ENCODE measurements around the gene RPL36. TPM values are rescaled to one million over a fixed set of nuclear protein-coding genes. Genes with fewer than 3 reads are reported as not detected.

The RPL36 gene
- polyA plus RNA-seq, 1 donor (not counting 4 experiments of a cell fraction or from before 2014, with no cell fraction given): 636 TPM

- Histone ChIP-seq H3K4me2 (ENCODE audit: control insufficient read depth, extremely low read depth, insufficient read depth, low read depth, low read length) (no peak overlapping the region), H3K79me2 (ENCODE audit: control insufficient read depth, insufficient read depth, low read length) (peaks cover 46% of the 10 kb centered on the region), H3K9me3 (ENCODE audit: control insufficient read depth, low read depth, low read length) (no peaks in the 10 kb centered on the region), H3K9me1 (ENCODE audit: control insufficient read depth, extremely low read depth, insufficient read depth, low read length) (no peaks in the 10 kb centered on the region), H3K9ac (ENCODE audit: control insufficient read depth, extremely low read depth, insufficient read depth, low read length) (no peak overlapping the region), H2AFZ (ENCODE audit: control insufficient read depth, low read length) (no peak overlapping the region), H3K4me3 (ENCODE audit: control insufficient read depth in 2 of 3, extremely low read depth in 1 of 3, insufficient read depth in 2 of 3, low read depth in 1 of 3, low read length in 3 of 3) (no peak overlapping the region), H3K4me1 (ENCODE audit: control insufficient read depth, extremely low read depth, insufficient read depth, low read length) (peaks cover 7% of the 10 kb centered on the region), H4K20me1 (ENCODE audit: control insufficient read depth, extremely low read depth, insufficient read depth, low read length) (peaks cover 47% of the 10 kb centered on the region), H3K27ac (ENCODE audit: control insufficient read depth, insufficient read depth, low read length) (no peak overlapping the region), H3K36me3 (ENCODE audit: control insufficient read depth in 2 of 2, extremely low read depth in 1 of 2, insufficient read depth in 2 of 2, low read length in 2 of 2) (peaks cover 16 to 64% of the 10 kb centered on the region in 2 experiments), H3K27me3 (ENCODE audit: control insufficient read depth, extremely low read depth, insufficient read depth, low read length) (no peaks in the 10 kb centered on the region)
- no peak for FAIRE-seq
- dilution Hi-C loops (cut with MboI; ENCODE audit: extremely low pct_ligation_motif_present, low sequenced_read_pairs): no loop called here
- DNase-seq (ENCODE audit: low read depth, low spot score): no peak
- TF ChIP-seq CTCF (optimal IDR thresholded peaks at IDR 0.05 in 1 of 3, IDR thresholded peaks at IDR 0.05 in 1 of 3, conservative IDR thresholded peaks at IDR 0.05 in 1 of 3; ENCODE audit: extremely low read depth in 1 of 3, insufficient read depth in 2 of 3, low read length in 3 of 3): no peak
- TF ChIP-seq EZH2 (IDR thresholded peaks at IDR 0.05; ENCODE audit: low read length): no peak
These were observed 5.6 kb downstream of the RPL36 start for GRCh38 chr19:5695649-5696195.

GRCh38 chr19:5696196-5697021 lies 6.3 kb downstream of the RPL36 start:
- no peak for FAIRE-seq
- peaks cover 16 to 60% of the 10 kb centered on the region in 2 experiments for H3K36me3 ChIP-seq (ENCODE audit: control insufficient read depth in 2 of 2, extremely low read depth in 1 of 2, insufficient read depth in 2 of 2, low read length in 2 of 2)

More at GRCh38 chr19:5696196-5697021, 6.3 kb downstream of the RPL36 start:
- Histone ChIP-seq H3K4me2 (ENCODE audit: control insufficient read depth, extremely low read depth, insufficient read depth, low read depth, low read length) (no peak overlapping the region), H3K27ac (ENCODE audit: control insufficient read depth, insufficient read depth, low read length) (no peak overlapping the region), H4K20me1 (ENCODE audit: control insufficient read depth, extremely low read depth, insufficient read depth, low read length) (peaks cover 41% of the 10 kb centered on the region), H3K9ac (ENCODE audit: control insufficient read depth, extremely low read depth, insufficient read depth, low read length) (no peak overlapping the region), H3K79me2 (ENCODE audit: control insufficient read depth, insufficient read depth, low read length) (peaks cover 39% of the 10 kb centered on the region), H3K4me3 (ENCODE audit: control insufficient read depth in 2 of 3, extremely low read depth in 1 of 3, insufficient read depth in 2 of 3, low read depth in 1 of 3, low read length in 3 of 3) (no peak overlapping the region), H3K4me1 (ENCODE audit: control insufficient read depth, extremely low read depth, insufficient read depth, low read length) (peaks cover 7% of the 10 kb centered on the region), H3K9me3 (ENCODE audit: control insufficient read depth, low read depth, low read length) (no peaks in the 10 kb centered on the region), H3K27me3 (ENCODE audit: control insufficient read depth, extremely low read depth, insufficient read depth, low read length) (no peaks in the 10 kb centered on the region), H3K9me1 (ENCODE audit: control insufficient read depth, extremely low read depth, insufficient read depth, low read length) (no peaks in the 10 kb centered on the region), H2AFZ (ENCODE audit: control insufficient read depth, low read length) (no peak overlapping the region)
- TF ChIP-seq EZH2 (IDR thresholded peaks at IDR 0.05; ENCODE audit: low read length) (no peak), CTCF (optimal IDR thresholded peaks at IDR 0.05 in 1 of 3, IDR thresholded peaks at IDR 0.05 in 1 of 3, conservative IDR thresholded peaks at IDR 0.05 in 1 of 3; ENCODE audit: extremely low read depth in 1 of 3, insufficient read depth in 2 of 3, low read length in 3 of 3) (no peak)
- no peak for DNase-seq (ENCODE audit: low read depth, low spot score)
- dilution Hi-C loops (cut with MboI; ENCODE audit: extremely low pct_ligation_motif_present, low sequenced_read_pairs): no loop called here
